Mesenchymal stem cell (in vitro differentiated cells and primary cell): ENCODE results near the gene SMIM12.
"Not testable (repeated sequence)": the region's sequence is repeated elsewhere in the genome, so short reads cannot be mapped to it uniquely, and the experiment has no call there.

Source experiments
- DNase-seq: peaks from one replicate; pipeline ENCODE4 v3.0.0-alpha.2; 2013
- H2AFZ ChIP-seq: one replicate; pipeline ENCODE4 v1.6.1; 2013; ENCODE audit warnings: low read depth, mild to moderate bottlenecking, control low read depth, inconsistent platforms, low read length, moderate library complexity
- H2AK5ac ChIP-seq: 2 replicates; pipeline ENCODE4 v1.6.1; 2013; ENCODE audit warnings: low read length, moderate library complexity, mild to moderate bottlenecking, inconsistent platforms; ENCODE audit not compliant: severe bottlenecking
- H2BK120ac ChIP-seq: one replicate; pipeline ENCODE4 v1.6.1; 2013; ENCODE audit warnings: low read depth, mild to moderate bottlenecking, inconsistent platforms, low read length, moderate library complexity
- H2BK12ac ChIP-seq, 2 experiments: one replicate each; pipeline ENCODE4 v1.6.1; 2013; ENCODE audit warnings: inconsistent platforms in 2 of 2, low read length in 2 of 2, mild to moderate bottlenecking in 2 of 2, moderate library complexity in 2 of 2, control low read depth in 1 of 2
- H2BK15ac ChIP-seq: one replicate; pipeline ENCODE4 v1.6.1; 2013; ENCODE audit warnings: mild to moderate bottlenecking, low read depth, inconsistent platforms; ENCODE audit not compliant: poor library complexity, severe bottlenecking
- H2BK5ac ChIP-seq: 2 replicates; pipeline ENCODE4 v1.6.1; 2013; ENCODE audit warnings: low read depth, mild to moderate bottlenecking, low read length, control low read depth, inconsistent platforms; ENCODE audit not compliant: poor library complexity, severe bottlenecking
- H3K14ac ChIP-seq, 2 experiments: one replicate each; pipeline ENCODE4 v1.6.1; 2013; ENCODE audit warnings: inconsistent platforms in 2 of 2, low read length in 2 of 2, control low read depth in 1 of 2, mild to moderate bottlenecking in 1 of 2, moderate library complexity in 1 of 2
- H3K18ac ChIP-seq, 2 experiments: one replicate each; pipeline ENCODE4 v1.6.1; 2013; ENCODE audit warnings: inconsistent platforms in 2 of 2, low read length in 2 of 2, control low read depth in 1 of 2, low read depth in 1 of 2, mild to moderate bottlenecking in 1 of 2
- H3K23ac ChIP-seq, 2 experiments: one replicate each; pipeline ENCODE4 v1.6.1; 2013; ENCODE audit warnings: inconsistent platforms in 2 of 2, low read length in 2 of 2, mild to moderate bottlenecking in 2 of 2, moderate library complexity in 2 of 2, control low read depth in 1 of 2
- H3K27ac ChIP-seq: 2 replicates; pipeline ENCODE4 v1.5.1; 2013; ENCODE audit warnings: mild to moderate bottlenecking, moderate library complexity, low read length, control low read depth, inconsistent platforms; ENCODE audit not compliant: poor library complexity, severe bottlenecking
- H3K27me3 ChIP-seq, 2 experiments: 2 replicates each; pipeline versions ENCODE4 v1.6.1 to v1.7.0; 2013; ENCODE audit warnings: low read length in 2 of 2, mild to moderate bottlenecking in 2 of 2, moderate library complexity in 2 of 2, control low read depth in 1 of 2, inconsistent platforms in 1 of 2; ENCODE audit not compliant: control insufficient read depth in 1 of 2, insufficient read depth in 1 of 2
- H3K36me3 ChIP-seq, 2 experiments: 2 replicates each; pipeline versions ENCODE4 v1.6.1 to v1.7.0; 2013; ENCODE audit warnings: low read length in 2 of 2, control low read depth in 1 of 2, inconsistent platforms in 1 of 2, low read depth in 1 of 2, mild to moderate bottlenecking in 1 of 2; ENCODE audit not compliant: insufficient read depth in 2 of 2, control insufficient read depth in 1 of 2
- H3K4ac ChIP-seq, 2 experiments: one replicate each; pipeline ENCODE4 v1.6.1; 2013; ENCODE audit warnings: inconsistent platforms in 2 of 2, low read length in 2 of 2, mild to moderate bottlenecking in 2 of 2, moderate library complexity in 2 of 2, control low read depth in 1 of 2, low read depth in 1 of 2
- H3K4me1 ChIP-seq: 2 replicates; pipeline ENCODE4 v1.6.1; 2013; ENCODE audit warnings: low read depth, low read length, control low read depth; ENCODE audit not compliant: control insufficient read depth, insufficient read depth
- H3K4me2 ChIP-seq: 2 replicates; pipeline ENCODE4 v1.6.1; 2013; ENCODE audit warnings: low read length, mild to moderate bottlenecking, inconsistent platforms; ENCODE audit not compliant: poor library complexity, severe bottlenecking
- H3K4me3 ChIP-seq, 2 experiments: 2 replicates each; pipeline versions ENCODE4 v1.5.1 to v1.7.0; 2013; ENCODE audit warnings: low read length in 2 of 2, mild to moderate bottlenecking in 2 of 2, control low read depth in 1 of 2, low read depth in 1 of 2; ENCODE audit not compliant: insufficient read depth in 1 of 2
- H3K79me1 ChIP-seq: replicated peaks from 2 replicates; pipeline ENCODE4 v1.6.1; 2013; ENCODE audit warnings: mild to moderate bottlenecking, control low read depth, low read length, inconsistent platforms; ENCODE audit not compliant: poor library complexity, severe bottlenecking
- H3K9ac ChIP-seq: 2 replicates; pipeline ENCODE4 v1.7.0; 2013; ENCODE audit warnings: mild to moderate bottlenecking, low read length, moderate library complexity
- H3K9me3 ChIP-seq: 2 replicates; pipeline ENCODE4 v1.7.0; 2013; ENCODE audit warnings: mild to moderate bottlenecking, low read length; ENCODE audit not compliant: control insufficient read depth
- H4K8ac ChIP-seq: one replicate; pipeline ENCODE4 v1.6.1; 2013; ENCODE audit warnings: inconsistent platforms, mild to moderate bottlenecking, low read length, moderate library complexity
- H4K91ac ChIP-seq: one replicate; pipeline ENCODE4 v1.6.1; 2013; ENCODE audit warnings: mild to moderate bottlenecking, low read length, inconsistent platforms
- WGBS: methylation state at CpG from one replicate; pipeline ENCODE4 v1.1.7; 2013; ENCODE audit warnings: mixed read lengths; 5-methylcytosine and 5-hydroxymethylcytosine counted together

Gene SMIM12

DNA sequence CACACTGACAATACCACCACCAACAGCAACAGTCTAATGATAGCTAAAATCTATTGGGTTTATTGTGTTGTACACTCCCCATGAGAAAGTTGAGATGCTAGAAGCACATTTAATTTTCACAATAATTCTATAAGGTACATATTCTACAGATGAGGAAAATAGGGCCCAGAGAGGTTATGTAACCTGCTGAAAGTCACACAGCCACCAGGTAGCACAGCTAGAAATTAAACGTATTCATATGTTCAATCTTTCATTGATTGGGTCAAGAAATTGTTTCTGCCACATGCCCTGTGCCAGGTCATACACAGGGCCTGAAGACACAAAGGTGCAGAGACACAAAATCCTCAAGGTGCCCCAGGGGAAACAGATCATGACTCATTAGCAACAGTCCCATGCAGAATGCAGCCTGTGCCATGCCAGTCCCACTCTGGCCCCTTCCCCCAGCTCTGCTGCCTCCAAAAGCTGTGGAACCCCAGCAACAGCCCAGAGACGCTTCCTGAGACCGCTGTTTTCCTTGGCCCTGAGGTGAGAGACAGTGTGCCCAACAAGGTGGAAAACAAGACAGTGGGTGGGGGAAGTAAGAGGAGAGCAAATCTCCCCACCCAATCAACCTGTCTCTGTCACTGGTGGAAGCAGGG is 34.6 kb downstream of the SMIM12 start:
- Histone ChIP-seq H3K9ac (no peak overlapping the region), H3K4me3 (no peak overlapping the region), H2BK12ac (no peak overlapping the region), H3K79me1 (no peaks in the 10 kb centered on the region), H3K23ac (no peak overlapping the region), H3K4me2 (no peak overlapping the region), H2BK120ac (no peak overlapping the region), H3K27ac (no peak overlapping the region), H3K14ac (no peak overlapping the region), H4K91ac (peak overlapping the region; percentile 35), H4K8ac (peak overlapping the region; percentile 24), H3K4ac (no peak overlapping the region), H2AFZ (no peak overlapping the region), H3K18ac (no peak overlapping the region), H2AK5ac (no peak overlapping the region), H3K27me3 (peaks cover 0 to 15% of the 10 kb centered on the region in 2 experiments), H3K4me1 (no peaks in the 10 kb centered on the region), H3K9me3 (no peaks in the 10 kb centered on the region), H2BK15ac (no peak overlapping the region), H2BK5ac (no peak overlapping the region), H3K36me3 (peaks cover 0 to 2% of the 10 kb centered on the region in 2 experiments)
- 89% methylated on average over 1 of the region's 3 CpGs for WGBS
- DNase-seq: no peak

DNA sequence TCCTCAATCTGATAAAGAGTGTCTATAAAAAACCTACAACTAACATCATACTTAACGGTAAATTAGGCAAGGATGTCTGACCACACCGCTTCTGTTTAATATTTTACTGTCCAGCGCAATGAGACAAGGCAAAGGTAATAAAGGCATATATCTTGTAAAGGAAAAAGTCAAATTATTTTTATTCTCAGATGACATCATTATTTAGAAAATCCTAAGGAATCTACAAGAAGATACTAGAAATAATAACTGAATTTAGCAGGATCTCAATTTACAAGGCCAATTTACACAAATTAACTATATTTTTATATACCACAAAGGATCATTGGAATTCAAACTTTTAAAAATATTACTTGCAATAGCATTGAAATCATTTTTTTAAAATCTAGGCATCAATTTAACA is 37.3 kb downstream of the SMIM12 start:
- Histone ChIP-seq H2BK120ac (no peak overlapping the region), H3K4ac (no peak overlapping the region), H3K4me1 (no peaks in the 10 kb centered on the region), H2BK12ac (no peak overlapping the region), H4K8ac (no peak overlapping the region), H3K9ac (no peak overlapping the region), H3K18ac (no peak overlapping the region), H3K27me3 (peaks cover 0 to 6% of the 10 kb centered on the region in 2 experiments), H3K36me3 (peaks cover 0 to 2% of the 10 kb centered on the region in 2 experiments), H2BK5ac (no peak overlapping the region), H2BK15ac (no peak overlapping the region), H3K4me2 (no peak overlapping the region), H4K91ac (no peak overlapping the region), H3K23ac (no peak overlapping the region), H3K9me3 (no peaks in the 10 kb centered on the region), H2AK5ac (no peak overlapping the region), H3K79me1 (no peaks in the 10 kb centered on the region), H3K4me3 (no peak overlapping the region), H2AFZ (no peak overlapping the region), H3K14ac (no peak overlapping the region), H3K27ac (no peak overlapping the region)
- WGBS: 100% methylated on average over 1 of the region's 3 CpGs
- DNase-seq: no peak

DNA sequence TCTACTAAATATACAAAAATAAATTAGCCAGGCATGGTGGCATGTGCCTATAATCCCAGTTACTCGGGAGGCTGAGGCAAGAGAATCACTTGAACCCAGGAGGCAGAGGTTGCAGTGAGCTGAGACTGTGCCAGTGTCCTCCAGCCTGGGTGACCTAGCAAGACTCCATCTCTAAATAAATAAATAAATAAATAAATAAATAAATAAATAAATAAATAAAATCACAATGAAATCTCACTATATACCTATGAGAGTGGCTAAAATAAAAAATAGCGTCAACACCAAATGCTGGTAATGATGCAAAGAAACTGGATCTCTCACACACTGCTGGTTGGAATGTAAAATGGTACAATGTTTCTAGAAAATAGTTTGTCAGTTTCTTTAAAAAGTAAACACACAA is 40.7 kb downstream of the SMIM12 start:
- not testable (repeated sequence) for H3K9ac ChIP-seq, H3K14ac ChIP-seq, H3K23ac ChIP-seq, H3K9me3 ChIP-seq, H4K91ac ChIP-seq, H3K36me3 ChIP-seq, H2BK5ac ChIP-seq, H2AFZ ChIP-seq, H3K4me3 ChIP-seq, H2AK5ac ChIP-seq, H2BK12ac ChIP-seq, H3K4me2 ChIP-seq, H3K18ac ChIP-seq, H2BK120ac ChIP-seq, H3K27ac ChIP-seq, H4K8ac ChIP-seq, H3K4me1 ChIP-seq, DNase-seq, H3K27me3 ChIP-seq, H3K4ac ChIP-seq, H2BK15ac ChIP-seq, H3K79me1 ChIP-seq
- WGBS: 50% methylated on average over 1 of the region's 2 CpGs

DNA sequence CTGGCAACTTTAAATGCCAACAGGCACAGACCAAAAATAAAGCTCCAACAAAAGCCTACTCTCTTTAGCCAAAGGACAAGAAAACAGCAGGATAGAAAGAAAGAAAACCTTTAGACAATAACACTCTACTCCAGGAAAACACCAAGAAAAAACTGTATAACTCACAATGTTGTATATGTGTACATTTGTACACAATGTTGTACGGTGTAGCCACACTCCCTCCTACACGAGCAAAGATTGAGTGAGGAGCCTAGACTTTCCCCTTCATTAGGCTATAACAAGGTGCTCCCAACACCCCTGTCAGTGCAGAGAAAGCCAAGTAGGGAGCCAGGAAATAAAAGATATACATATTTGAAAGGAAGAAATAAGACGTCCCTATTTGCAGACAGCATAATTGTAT is 42.8 kb downstream of the SMIM12 start:
- no peak overlapping the region for H3K9ac ChIP-seq
- no peaks in the 10 kb centered on the region for H3K27me3 ChIP-seq
- no peaks in the 10 kb centered on the region for H3K4me1 ChIP-seq
- no peak overlapping the region for H3K14ac ChIP-seq
- H2BK120ac ChIP-seq: no peak overlapping the region
- no peaks in the 10 kb centered on the region for H3K79me1 ChIP-seq
- no peak overlapping the region for H3K23ac ChIP-seq
- 100% methylated on average over 1 of the region's 3 CpGs for WGBS
- H4K8ac ChIP-seq: no peak overlapping the region
- H2AFZ ChIP-seq: no peak overlapping the region
- no peak overlapping the region for H3K4me2 ChIP-seq
- H3K4me3 ChIP-seq: no peak overlapping the region
- H2AK5ac ChIP-seq: no peak overlapping the region
- no peak overlapping the region for H3K27ac ChIP-seq
- no peak overlapping the region for H4K91ac ChIP-seq
- H2BK12ac ChIP-seq: no peak overlapping the region
- H3K9me3 ChIP-seq: no peaks in the 10 kb centered on the region
- no peak overlapping the region for H3K4ac ChIP-seq
- H3K36me3 ChIP-seq: no peaks in the 10 kb centered on the region
- H3K18ac ChIP-seq: no peak overlapping the region
- no peak overlapping the region for H2BK15ac ChIP-seq
- H2BK5ac ChIP-seq: no peak overlapping the region
- no peak for DNase-seq
